ENCODE results near the gene DBP.
A peak's percentile ranks its signal among the peaks of the same experiment; 100 is the strongest.

DBP gene

DNA sequence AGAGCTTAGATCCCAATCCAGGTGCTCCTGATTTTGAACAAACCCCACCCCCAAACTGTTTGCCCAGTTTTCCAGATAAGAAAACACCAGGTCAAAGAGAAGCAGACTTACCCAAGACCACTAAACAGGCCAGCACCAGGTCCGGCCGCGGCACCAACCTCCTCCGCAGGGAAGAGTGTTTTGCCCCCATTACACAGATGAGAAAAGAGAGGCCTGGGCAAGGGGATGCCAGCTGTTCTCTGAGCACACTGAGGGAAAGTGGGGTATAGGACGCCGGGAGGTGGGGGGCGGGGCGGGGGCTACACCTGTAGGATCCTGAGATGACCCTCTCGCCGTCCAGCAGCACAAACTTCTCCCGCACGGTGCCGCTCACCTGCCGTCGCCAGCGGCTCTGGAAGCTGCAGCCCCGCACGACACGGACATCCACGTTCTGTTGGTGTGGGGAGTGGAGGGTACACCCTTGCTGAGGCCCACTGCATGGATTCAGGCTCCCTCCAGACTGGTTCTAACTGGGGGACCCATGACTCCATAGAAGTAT lies 27.5 kb downstream of the DBP start:
- DNase-seq: no peak

DNA sequence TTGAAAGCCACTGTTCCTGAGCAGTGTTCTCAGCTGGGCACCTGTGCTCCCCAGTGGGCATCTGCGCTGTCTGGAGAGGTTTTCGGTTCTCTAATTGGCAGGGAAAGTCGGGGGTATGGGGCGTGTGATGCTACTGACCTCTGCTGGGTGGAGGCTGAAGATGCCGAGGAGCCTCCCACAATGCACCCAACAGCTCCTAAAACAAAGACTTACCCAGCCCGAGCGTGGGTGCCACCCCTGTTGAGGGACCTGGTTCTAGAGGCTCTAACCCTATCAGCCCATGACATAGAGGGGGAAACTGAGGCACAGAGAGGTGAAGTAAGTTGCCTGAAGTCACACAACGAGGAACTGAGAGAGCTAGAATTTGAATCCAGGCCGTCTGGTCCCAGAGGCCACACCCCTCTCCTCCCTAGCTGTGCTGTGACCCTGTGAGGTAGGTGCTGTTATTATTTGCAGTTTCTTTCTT lies 28.3 kb downstream of the DBP start:
- DNase-seq: no peak

DNA sequence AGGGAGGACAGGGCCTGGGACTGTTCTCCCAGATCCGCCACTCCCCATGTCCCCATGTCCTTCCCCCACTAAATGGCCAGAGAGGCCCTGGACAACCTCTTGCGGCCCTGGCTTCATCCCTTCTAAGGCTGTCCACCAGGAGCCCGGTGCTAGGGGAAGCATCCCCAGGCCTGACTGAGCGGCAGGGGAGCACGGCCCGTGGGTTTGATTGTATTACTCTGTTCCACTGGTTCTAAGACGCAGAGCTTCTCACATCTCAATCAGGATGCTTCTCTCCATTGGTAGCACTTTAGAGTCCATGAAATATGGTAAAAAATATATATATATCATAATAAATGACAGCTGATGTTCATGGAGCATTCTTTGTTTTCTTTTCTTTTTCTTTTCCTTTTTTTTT lies 29.8 kb downstream of the DBP start:
- DNase-seq: no peak

DNA sequence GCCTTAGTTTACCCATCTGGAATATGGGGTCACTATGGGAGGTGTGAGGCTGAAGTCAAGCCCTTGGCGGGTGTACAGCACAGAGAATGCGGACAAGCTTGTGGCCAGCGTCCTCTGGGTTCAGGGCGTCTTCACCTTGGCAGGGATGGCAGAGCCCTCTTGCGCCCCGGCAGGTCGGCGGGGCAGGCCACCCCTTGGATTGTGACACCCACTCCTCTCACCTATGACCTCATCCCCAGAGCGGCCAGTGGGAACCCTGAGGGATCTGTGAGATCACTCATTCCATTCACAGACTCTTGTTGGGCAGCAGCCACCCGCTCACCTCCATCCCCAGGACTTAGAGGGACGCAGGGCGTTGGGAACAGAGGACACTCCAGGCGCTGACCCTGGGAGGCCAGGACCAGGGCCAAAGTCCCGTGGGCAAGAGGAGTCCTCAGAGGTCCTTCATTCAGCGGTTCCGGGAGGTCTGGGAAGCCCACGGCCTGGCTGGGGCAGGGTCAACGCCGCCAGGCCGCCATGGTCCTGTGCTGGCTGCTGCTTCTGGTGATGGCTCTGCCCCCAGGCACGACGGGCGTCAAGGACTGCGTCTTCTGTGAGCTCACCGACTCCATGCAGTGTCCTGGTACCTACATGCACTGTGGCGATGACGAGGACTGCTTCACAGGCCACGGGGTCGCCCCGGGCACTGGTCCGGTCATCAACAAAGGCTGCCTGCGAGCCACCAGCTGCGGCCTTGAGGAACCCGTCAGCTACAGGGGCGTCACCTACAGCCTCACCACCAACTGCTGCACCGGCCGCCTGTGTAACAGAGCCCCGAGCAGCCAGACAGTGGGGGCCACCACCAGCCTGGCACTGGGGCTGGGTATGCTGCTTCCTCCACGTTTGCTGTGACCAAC lies 30.5 kb downstream of the DBP start, which contains the start of gene SPACA4:
Gene SPACA4, plus strand, starts transcription at position 280 of the 896 bp plus-strand sequence. Its CDS starts 237 bp downstream, at position 517.
- DNase-seq: no peak

DNA sequence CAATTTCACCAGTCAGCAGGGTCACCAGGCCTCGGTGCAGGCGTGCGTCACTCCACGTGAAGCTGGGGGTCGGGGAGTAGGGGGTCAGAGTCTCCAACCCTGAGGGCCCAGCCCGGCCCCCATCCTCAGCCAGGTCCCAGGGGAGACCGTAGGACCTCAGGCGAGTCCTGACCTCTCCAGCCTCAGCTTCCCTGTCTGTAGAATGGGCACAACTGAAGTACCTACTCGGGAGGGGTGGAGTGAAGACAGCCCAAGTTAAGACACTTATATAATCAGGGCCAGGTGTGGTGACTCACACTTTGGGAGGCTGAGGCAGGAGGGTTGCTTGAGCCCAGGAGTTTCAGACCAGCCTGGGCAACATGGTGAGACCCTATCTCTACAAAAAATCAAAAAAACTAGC lies 33.3 kb downstream of the DBP start:
- DNase-seq: no peak

DNA sequence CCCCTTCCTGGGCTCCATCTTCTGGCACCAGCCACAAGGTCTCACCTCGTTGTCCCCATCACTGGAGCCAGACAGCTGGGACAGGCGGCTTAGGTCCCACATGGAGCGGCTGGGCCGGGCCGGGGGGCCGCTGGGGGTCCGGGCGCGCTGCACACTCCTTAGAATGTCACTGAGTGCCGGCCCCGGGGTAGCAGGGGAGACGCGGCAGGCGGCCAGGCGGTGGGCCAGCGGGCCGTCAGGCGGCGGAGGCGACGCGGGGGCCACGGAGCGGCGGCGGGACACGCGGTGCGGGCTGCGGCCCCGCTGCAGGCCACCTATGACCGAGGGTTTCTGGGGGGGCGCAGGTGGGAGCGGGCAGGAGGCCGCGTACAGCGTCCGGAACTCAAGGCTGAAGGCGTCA lies 33.7 kb downstream of the DBP start:
- no peak for DNase-seq

DNA sequence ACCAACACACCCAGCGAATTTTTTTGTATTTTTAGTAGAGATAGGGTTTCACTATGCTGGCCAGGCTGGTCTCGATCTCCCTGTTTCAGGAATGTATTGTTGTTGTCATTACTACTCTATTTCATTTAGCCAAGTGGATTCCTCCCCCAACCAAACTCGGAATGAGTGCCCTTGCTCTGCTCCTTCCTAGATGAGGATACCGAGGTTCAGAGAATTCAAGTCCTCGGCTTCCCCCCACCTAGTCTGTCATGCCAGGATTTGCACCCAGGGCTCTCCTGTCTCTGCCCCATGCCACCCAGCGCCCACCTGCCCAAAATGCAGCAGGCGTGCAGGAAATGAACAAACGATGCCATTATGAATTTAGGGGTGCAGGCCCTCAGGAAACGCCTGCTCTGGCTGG lies 34.2 kb downstream of the DBP start:
- DNase-seq: no peak

DNA sequence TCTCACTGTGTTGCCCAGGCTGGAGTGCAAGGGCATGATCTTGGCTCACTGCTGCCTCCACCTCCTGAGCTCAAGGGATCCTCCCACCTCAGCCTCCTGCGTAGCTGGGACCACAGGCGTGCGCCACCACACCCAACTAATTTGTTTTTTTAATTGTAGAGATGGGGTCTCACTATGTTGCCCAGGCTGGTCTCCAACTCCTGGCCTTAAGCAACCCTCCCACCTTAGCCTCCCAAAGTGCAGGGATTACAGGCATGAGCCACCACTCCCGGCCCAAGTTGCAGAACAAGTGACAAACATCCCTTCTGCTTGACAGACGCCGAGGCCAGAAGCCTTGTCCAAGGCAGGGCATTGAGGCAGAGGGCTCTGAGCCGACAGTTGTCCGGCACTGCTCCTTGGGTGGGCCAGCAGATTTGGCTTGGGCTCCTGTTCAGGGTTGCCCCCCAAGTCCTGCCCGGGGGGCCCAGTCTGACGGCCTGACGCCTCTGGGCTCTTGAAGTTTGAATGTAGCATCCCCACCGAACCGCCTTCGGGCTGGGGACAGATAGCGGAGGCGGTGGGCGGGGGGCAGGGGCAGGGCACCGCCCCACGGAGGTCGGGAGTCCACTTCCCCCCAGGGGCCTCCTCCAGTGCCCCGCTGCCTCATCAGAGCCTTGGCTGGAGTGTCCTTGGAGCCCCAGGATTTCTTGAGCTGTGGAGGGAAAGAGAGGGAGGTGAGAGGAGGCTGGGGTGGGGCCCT lies 36.3 kb downstream of the DBP start:
- DNase-seq: no peak

DNA sequence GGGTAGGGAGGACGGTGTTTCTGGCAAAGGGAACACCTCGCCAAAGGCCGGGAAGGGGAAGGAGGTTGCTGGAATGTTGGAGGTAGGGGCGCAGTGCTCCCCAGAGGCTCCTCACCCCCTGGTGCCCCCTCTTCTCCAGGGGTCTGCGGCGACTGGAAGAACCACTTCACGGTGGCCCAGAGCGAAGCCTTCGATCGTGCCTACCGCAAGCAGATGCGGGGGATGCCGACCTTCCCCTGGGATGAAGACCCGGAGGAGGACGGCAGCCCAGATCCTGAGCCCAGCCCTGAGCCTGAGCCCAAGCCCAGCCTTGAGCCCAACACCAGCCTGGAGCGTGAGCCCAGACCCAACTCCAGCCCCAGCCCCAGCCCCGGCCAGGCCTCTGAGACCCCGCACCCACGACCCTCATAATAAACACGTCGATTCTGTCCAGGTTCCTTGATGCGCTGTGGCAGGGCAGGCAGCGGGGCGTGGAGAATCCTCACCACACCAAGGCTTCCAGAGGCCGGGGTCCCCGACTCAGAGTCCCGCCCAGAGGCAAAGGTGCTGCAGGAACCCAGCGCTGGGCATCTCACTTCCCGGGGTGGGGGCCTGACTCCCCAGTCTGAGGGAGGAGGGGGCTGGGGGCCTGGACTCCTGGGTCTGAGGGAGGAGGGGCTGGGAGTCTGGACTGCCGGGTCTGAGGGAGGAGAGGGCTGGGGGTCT lies 38.0 kb downstream of the DBP start:
- DNase-seq: no peak

DNA sequence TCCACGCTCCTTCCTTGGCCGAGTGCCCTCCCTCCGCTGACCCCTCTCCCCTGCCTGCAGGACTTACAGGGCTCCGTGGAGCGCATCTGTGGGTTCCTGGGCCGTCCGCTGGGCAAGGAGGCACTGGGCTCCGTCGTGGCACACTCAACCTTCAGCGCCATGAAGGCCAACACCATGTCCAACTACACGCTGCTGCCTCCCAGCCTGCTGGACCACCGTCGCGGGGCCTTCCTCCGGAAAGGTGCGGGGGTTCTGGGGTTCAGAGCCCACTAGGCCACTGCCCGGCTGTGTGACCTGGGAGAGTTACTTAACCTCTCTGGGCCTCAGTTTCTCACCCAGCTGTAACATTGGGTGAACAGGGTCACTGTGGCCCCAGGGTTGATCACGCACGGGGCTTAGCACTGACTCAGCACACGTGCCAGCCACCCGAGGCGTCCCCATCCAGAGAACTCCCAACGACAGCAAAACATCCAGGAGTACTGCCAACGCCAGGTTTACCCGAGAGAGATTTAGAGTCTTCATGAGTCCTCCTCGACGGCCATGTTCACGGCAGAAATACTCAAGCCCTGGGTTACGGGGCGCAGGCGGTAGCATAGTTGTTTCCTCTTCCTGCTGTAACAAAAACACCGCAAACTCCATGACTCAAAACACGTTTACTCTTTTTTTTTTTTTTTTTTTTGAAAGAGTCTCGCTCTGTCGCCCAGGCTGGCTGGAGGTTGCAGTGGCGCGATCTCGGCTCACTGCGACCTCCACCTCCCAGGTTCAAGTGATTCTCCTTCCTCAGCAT lies 40.3 kb downstream of the DBP start:
- no peak for DNase-seq

DNA sequence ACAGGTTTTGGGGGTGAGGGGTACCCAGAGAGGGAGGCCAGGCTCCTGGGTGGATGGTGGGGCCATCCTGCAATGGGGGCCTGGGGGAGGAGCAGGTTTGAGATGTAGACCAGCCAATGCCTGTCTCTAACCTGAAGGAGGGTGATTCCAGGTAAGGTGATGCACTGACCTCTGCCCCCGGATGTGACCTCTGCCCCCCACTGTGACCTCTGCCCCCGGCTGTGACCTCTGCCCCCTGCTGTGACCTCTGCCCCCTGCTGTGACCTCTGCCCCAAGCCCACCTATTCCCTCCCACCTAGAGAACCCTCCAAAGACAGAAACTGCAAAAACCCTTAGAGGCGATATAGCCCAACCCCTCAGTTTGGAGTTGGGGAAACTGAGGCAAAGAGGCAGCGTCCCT lies 40.9 kb downstream of the DBP start:
- DNase-seq: no peak

DNA sequence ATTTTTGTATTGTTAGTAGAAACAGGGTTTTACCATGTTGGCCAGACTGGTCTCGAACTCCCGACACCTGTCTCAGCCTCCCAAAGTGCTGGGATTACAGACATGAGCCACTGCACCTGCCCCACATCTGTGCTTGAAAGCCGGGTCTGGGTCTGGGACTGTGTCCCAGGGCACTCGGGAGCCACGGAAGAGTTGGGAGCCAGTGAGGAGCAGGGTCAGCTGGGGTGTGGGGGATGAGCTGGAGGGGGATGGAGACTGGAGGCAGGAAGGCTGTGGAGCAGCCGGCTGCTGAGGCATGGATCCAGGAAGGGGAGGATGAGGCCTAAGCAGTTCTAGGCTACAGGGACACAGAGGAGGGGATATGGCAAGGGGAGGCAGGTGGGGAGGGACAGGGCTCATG lies 41.3 kb downstream of the DBP start:
- DNase-seq: no peak

DNA sequence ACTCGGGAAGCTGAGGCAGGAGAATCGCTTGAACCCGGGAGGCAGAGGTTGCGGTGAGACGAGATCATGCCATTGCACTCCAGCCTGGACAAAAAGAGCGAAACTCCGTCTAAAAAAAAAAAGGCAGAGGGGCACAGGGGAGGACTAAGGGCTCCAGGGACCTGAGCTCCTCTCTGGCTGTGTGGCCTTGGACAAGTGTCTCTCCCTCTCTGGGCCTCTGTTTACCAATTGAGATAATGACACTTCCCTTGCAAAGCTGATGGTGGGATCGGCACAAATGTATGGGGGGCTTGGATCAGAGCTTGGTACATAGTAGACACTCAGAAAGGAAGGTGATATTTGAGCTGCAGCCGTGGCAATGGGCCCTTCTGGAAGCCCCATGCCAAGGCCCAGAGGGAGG lies 42.0 kb downstream of the DBP start:
- DNase-seq: no peak

DNA sequence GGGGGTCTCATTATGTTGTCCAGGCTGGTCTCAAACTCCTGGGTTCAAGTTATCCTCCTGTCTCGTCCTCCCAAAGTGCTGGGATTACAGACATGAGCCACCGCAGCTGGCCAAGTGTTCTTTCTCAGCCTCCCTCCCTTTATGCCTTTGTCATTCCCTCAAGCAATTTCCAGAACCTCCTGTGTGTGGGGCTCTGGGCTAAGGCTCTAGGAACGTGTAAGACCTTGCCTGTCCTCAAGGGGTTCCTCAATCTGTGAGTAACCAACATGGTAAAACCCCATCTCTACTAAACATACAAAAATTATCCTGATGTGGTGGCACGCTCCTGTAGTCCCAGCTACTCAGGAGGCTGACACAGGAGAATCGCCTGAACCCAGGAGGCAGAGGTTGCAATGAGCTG lies 46.2 kb downstream of the DBP start:
- no peak for DNase-seq

DNA sequence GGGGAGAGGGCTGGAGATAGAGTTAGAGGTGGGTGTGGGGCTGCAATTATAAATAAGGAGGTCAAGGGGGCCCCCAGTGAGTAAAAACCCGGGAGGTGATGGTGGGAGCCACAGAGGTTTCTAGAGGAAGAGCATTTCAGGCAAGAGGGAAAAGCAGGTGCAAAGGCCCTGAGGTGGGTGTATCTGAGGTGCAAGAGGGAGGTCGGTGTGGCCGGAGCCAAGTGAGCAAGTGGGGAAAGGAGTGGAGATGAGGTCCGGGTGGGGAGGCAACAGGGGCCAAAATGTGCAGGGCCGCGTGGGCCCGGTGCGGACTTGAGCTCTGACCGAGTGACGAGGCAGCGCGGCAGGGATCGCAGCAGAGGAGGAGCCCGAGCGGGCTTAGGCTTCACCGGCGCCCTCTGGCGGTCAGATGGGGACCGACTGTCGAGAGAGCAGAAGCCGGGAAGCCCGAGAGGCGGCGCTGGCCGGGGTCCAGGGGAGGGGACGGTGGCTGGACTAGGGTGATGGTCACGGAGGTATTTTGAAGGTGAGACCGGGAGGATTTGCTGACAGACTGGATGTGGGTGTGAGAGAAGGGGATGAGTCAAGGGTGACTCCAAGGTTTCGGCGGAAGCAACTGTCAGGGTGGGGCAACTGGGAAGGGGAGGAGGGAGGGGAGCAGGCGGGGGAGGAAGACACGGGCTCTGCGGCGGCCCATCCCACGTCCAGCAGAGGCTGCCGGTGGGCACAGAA lies 48.3 kb downstream of the DBP start:
- DNase-seq: peak; percentile 85

DNA sequence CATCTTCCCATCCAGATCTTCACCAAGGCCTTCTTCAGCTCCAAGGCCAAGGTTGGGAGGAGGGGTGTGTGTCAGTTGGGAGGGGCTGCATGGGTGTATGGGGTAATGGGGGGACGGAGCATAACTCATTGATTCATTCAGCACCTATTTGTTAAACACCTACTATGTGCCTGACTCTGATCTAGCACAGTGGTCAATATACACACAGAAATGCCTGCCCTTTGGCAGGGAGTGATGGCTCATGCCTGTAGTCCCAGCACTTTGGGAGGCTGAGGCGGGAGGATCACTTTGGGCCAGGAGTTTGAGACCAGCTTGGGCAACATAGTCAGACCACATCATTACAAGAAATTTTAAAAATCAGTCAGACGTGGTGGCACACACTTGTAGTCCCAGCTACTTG lies 49.8 kb downstream of the DBP start:
- DNase-seq: no peak

DNA sequence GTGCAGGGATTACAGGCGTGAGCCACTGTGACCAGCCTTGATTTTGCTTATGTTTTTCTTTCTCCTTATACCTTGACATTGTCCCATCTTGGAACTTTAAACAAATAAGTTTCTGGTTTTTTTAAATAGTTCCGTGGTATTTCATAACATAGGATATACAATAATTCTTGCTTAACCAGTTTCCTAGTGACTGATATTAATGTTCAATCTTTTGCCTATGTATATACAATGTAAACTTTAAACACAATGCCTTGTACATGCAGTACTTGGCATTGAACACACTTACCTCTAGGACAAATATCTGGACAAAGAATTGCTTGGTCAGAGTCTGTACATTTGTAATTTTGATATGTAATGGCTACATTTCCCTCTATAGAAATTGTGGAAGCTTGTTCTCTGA lies 55.0 kb downstream of the DBP start:
- no peak for DNase-seq
